Activated naive CD8-positive, alpha-beta T cell treated with anti-CD3 and anti-CD28 coated beads, Interleukin-2, amount 50 U/mL, for 16 hours (primary cell): ENCODE data around the gene CSF3R.

Experiments
- DNase-seq: peaks from one replicate; pipeline ENCODE4 v3.0.0-alpha.2; 2020; ENCODE audit warnings: low read depth, low spot score

The CSF3R gene

DNA sequence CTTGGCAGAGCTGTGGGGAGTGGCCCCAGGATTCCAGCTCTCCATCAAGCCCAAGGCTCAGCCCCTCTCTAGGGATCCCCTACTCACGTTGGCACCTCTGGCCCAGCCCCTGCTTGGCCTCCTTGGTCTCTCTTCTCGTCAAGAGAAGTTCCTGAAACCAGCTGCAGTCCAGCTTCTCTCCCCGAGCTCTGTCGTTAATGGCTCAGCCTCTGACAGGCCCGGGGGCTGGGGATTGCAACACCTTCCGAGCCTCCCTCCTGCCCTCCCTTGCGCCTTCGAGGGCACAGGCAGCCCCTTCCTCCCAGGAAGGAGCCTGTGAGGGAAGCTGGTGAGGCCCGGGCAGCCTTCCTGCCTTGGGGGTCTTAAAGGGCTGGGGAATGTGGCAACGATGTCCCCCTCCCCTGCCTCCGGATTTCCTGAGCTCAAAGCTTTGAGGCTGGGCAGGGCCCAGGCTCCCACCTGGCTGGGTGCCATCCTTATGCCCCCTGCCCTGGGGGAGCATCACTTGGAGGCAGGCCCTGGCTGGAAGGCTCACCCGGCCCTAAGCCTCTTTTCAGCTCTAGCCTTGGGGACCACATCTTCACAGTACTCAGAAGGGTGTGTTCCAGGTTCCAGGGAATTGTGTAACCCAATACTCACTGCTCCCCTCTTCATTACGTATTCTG, at the start of gene CSF3R:
TSS of gene CSF3R (minus strand) at position 190 of the 665 bp plus-strand sequence. CDS start 3,417 bp downstream, outside the sequence.
- no peak for DNase-seq

DNA sequence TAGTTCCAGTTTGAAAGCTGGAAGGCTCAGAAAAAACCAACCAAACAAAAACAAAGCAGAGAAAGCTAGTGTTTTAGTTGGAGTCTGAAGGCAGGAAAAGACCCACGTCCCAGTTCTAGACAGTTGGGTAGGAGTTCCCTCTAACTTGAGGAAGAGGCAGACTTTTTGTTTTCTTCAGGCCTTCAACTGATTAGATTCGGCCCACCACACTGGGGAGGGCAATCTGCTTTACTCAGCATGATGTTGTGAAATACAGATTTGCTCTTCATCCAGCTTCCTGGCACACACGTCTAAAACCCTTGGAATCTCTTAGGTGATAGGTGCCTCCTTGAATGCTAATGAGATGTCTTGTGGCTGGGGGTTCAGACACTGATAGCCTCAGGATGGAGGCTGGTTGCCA, 49.1 kb upstream of the CSF3R start:
- no peak for DNase-seq

DNA sequence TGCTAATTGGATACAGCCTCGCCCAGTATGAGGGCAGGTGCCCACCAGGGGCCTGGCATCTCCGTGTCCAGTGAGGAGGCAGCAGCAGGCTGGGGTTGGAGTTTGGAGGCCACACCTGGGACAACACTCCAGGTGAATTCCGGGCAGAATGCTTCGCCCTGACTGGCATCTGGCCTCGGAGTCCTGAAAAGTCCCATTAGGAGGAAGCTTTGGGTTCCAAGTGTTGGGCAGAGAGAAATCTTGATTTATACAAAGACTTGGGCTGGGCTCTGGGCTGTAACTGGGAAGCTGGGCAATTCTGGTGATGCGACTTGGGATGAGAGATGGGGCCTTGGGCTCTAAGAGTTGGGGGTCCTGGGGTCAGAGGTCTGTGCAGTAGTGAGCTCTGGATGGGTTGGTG, 48.1 kb upstream of the CSF3R start:
- no peak for DNase-seq

GRCh38 chr1:36530261-36530660, 47.5 kb upstream of the CSF3R start:
- no peak for DNase-seq

- DNase-seq = no peak
Observed at GRCh38 chr1:36529769-36530260, 47.1 kb upstream of the CSF3R start.

GRCh38 chr1:36528361-36529349, 45.9 kb upstream of the CSF3R start:
- no peak for DNase-seq

- DNase-seq = no peak
Observed at GRCh38 chr1:36525166-36525565, 42.5 kb upstream of the CSF3R start.

GRCh38 chr1:36524359-36525062, 41.8 kb upstream of the CSF3R start:
- DNase-seq = no peak

- no peak for DNase-seq
Observed at GRCh38 chr1:36523850-36524249, 41.1 kb upstream of the CSF3R start.

DNA sequence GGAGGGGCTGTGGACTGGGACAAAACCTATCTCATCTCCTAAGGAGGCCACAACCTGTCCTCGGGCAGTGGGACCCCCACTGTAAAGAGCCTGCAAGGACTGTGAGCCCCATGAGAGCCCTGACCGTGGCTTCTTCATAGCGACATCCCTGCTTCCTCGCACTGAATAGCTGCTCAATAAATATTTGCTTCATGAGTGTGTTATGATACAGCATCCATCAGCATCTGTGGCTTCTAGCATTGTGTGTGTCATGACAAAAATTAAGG, 40.5 kb upstream of the CSF3R start:
- no peak for DNase-seq

DNA sequence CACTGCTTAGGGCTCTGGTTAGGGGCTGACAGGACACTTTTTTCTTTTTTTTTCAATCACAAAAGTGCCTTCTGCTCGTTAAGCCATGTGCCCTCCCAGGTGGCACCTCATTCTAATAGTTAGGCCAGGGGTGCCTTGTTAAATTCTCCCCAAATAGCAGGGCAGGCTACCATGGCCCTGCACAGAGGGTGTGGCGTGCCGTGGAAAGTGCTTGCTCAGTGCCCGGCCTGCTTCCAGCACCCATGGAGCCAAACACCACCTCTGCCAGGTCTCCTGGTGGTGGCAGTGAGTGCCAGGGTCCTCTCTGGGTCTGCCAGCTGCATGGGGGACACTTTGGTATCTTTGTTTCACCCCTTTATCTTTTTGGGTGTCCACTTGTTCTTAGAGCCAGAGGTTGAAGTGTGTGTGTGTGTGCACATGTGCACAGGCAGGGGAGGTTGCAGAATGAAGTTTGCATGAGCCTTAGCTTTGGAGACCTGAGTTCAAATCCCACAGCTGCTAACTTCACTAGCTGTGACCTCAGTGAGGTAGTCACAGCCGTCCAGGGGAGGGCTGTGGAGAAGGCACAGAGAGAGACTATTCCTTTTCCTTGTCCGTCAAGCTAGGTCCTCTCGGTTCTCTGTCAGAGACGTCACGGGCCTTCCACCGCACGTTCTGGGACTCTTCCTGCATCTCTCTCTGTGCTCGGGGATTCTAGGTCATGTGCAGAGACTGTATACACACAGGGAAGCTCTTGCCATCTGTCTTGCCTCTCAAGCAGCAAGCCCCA, 39.9 kb upstream of the CSF3R start:
- no peak for DNase-seq

DNA sequence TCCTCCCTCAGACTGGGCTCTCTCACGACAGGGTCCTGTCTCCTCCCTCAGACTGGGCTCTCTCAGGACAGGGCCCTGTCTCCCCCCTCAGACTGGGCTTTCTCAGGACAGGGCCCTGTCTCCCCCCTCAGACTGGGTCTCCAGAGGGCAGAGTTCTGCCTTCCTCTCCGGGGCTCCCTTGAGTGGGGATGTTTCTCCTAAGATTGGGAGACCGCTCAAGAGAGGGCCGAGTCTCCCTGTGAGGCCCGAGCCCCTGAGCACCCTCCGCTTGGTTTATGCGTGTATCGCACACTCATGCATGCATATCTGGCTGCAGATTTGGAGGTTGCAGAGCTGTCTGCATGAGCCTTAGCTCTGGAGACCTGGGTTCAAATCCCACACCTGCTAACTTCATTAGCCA, 39.3 kb upstream of the CSF3R start:
- no peak for DNase-seq

- DNase-seq = no peak
Observed at GRCh38 chr1:36520771-36521420, 38.2 kb upstream of the CSF3R start.

- DNase-seq = no peak
Observed at GRCh38 chr1:36520056-36520455, 37.3 kb upstream of the CSF3R start.

DNA sequence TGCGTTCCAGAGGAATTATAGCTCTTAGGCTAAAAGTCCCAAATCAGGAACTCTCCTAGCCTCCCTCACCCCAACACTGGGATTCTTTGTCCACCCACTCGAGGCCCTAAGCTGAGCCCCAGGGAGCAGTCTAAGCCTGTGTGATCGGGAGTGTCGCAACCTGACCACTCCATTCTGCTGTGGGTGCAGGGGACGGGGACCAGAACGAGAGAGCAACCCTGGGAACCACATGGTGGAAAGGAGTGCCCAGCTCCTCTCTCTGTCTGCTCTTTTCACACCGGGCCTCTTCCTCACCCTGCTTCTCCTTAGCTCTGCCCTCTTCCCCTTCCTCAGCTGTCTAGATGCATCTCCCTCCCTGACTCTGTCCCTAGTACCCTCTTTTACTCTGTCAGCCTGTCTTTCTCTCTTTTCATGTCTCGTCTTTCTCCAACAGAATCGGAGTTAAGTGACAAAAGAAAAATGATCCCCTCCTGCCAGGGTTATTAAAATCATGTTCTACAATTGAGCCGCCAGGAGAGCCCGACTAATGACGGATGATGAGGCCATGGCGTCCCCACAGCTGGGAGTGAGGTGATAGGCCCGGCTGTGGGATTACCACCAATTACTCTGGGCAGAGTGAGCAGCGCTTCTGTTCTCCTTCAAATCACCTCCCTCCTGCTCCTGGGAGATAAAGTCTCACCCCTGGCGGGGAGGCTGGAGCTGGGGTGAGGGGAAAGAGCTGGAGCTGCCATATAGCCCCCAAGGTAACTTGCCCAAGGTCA, 34.5 kb upstream of the CSF3R start:
- no peak for DNase-seq

DNA sequence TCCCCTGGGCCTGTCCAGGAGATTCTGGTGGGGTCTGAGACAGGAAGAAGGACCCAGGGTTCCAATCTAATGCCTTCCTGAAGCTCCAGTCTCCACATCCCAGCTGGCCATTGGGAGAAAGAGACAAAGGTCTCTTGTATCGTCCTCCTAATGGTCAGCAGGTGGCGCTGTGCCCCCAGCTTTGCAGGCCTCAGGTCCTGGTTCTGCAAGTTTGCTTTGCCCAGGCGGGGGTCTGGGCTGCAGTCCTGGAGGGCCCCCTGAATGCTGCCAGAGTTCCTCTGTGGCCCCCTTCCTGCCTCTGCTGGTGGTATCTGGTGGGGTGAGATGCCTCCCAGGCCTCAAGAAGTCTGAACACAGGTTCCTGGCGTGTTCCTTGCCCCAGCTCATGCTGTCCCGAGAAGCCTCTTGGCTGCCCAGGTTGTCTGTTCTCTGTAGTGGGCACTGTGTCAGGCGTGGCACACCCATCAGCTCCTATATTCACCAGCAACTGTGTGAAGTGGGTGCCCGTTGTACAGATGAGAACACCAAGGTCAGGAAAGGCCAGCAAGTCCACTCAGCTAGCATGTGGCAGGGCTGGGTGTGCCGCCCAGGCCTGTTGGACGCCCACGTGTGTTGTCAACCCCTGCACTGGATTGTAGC, 33.8 kb upstream of the CSF3R start:
- DNase-seq = no peak

DNA sequence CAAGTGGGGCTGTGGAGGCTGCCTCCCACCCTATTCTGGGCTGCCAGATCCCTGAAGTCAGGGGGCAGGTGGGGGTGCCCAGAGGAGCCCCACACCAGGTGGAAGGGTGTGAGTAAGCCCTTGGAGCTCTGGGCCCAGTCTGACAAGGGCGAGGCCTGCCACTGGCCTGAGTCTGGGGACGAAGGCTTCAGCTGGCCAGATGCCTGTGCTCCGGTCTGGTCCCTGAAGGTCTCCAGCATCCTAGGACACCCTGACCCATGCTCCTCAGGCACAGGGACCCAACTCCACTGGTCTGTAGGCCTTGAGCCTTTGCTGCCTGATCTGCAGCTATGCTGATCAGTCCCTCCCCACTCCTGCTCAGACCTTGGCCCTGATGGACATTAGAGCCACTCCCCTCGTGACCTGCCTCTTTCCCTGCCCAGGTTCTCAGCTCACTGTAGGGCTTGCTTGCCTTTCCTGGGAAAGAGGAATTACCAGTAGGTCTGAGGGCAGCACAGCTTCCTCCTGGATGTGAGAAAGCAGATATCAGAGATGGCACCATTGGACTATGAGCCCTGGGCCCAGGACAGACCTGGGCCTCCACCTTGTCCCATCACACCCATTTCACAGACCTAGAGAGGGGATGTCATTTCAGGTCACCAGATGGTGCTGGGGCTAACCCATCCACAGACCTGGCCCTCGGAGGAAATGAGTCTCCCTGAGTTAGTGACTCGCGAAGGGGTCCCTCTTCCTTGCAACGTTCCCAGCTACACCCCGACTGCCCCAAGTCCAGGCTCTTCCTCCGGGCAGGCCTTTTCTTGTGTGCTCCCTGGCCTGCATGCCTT, 32.8 kb upstream of the CSF3R start:
- DNase-seq = no peak

DNA sequence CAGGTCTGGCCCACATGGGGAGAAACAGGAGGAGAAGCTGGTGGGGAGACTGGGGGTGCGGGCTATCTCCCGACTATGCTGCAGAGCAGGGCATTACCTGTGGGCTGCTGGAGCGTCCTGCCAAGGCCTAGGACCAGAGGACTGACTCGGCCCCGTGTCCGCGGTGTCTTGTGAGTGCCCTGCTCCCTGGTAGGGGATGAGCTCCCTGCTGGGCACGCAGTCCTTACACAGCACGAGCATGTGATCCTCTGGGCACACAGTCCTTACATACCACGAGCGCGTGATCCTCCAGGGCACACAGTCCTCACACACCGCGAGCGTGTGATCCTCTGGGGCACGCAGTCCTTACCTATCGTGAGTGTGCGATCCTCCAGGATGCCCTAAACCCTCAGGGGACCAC, 31.8 kb upstream of the CSF3R start:
- no peak for DNase-seq
